ENCODE data around the gene MFN1.

- TF ChIP-seq CTCF (IDR thresholded peaks at IDR 0.05; ENCODE audit: low read length), result no peak
- no peak for TF ChIP-seq EZH2 (optimal IDR thresholded peaks at IDR 0.05; ENCODE audit: low read depth, low read length)
These were observed 81.5 kb downstream of the MFN1 start for GRCh38 chr3:179428876-179429548.
